GM12878 (cell line): ENCODE results near the gene CCDC47. TPM values are rescaled to one million over a fixed set of nuclear protein-coding genes. Genes with fewer than 3 reads are reported as not detected.

Experiments
- DPF2 ChIP-seq: fragments of 450-650 bp; IDR thresholded peaks from 2 replicates; pipeline ENCODE4 v1.6.1; 2017; ENCODE audit warnings: mild to moderate bottlenecking
- ESRRA ChIP-seq: IDR thresholded peaks from 2 replicates; pipeline ENCODE4 v1.6.1; 2012; ENCODE audit warnings: mild to moderate bottlenecking, low read length, improper control_type of control experiment
- GABPA ChIP-seq: IDR thresholded peaks from 2 replicates; pipeline ENCODE4 v1.6.1; 2014; ENCODE audit warnings: antibody characterized with exemption, low read depth, mild to moderate bottlenecking, inconsistent platforms
- HCFC1 ChIP-seq: fragments of 150-350 bp; IDR thresholded peaks from 2 replicates; pipeline ENCODE4 v1.6.1; 2014; ENCODE audit warnings: low read length
- JUND ChIP-seq: IDR thresholded peaks from 2 replicates; pipeline ENCODE4 v1.6.1; 2012; ENCODE audit warnings: low read depth, mild to moderate bottlenecking, low read length, improper control_type of control experiment, moderate library complexity
- KAT2A ChIP-seq: conservative IDR thresholded peaks from 2 replicates; pipeline ENCODE4 v1.6.1; 2011; ENCODE audit warnings: low read depth, low read length; ENCODE audit not compliant: control insufficient read depth
- MXI1 ChIP-seq: fragments of 150-350 bp; IDR thresholded peaks from 2 replicates; pipeline ENCODE4 v1.6.1; 2011; ENCODE audit warnings: low read depth, mild to moderate bottlenecking, inconsistent platforms, low read length, improper control_type of control experiment
- NR2F1 ChIP-seq: fragments of 450-650 bp; conservative IDR thresholded peaks from 2 replicates; pipeline ENCODE4 v1.6.1; 2017; ENCODE audit warnings: mild to moderate bottlenecking
- NRF1 ChIP-seq: conservative IDR thresholded peaks from 2 replicates; pipeline ENCODE4 v1.6.1; 2011; ENCODE audit warnings: mild to moderate bottlenecking, low read depth, low read length, improper control_type of control experiment
- PAX8 ChIP-seq: fragments of 450-650 bp; IDR thresholded peaks from 2 replicates; pipeline ENCODE4 v1.6.1; 2017; ENCODE audit warnings: mild to moderate bottlenecking, moderate library complexity
- RUNX3 ChIP-seq: IDR thresholded peaks from 2 replicates; pipeline ENCODE4 v1.6.1; 2012; ENCODE audit warnings: low read length, inconsistent platforms
- SPI1 ChIP-seq: IDR thresholded peaks from 2 replicates; pipeline ENCODE4 v1.6.1; 2011; ENCODE audit warnings: low read depth, mild to moderate bottlenecking, low read length, moderate library complexity, borderline replicate concordance; ENCODE audit not compliant: insufficient read depth
- SREBF1 ChIP-seq: IDR thresholded peaks from 2 replicates; pipeline ENCODE4 v1.6.1; 2012; ENCODE audit warnings: mild to moderate bottlenecking, low read length
- SRF ChIP-seq, 2 experiments: IDR thresholded peaks; 2 replicates each; pipeline ENCODE4 v1.6.1; 2011; ENCODE audit warnings: low read depth in 2 of 2, low read length in 2 of 2, mild to moderate bottlenecking in 1 of 2, moderate library complexity in 1 of 2
- STAT3 ChIP-seq: IDR thresholded peaks from 2 replicates; pipeline ENCODE4 v1.6.1; 2011; ENCODE audit warnings: low read depth, low read length, improper control_type of control experiment
- TAF1 ChIP-seq: IDR thresholded peaks from 2 replicates; pipeline ENCODE4 v1.6.1; 2011; ENCODE audit warnings: mild to moderate bottlenecking, low read depth, low read length, borderline replicate concordance
- ZSCAN29 ChIP-seq: fragments of 450-650 bp; IDR thresholded peaks from 2 replicates; pipeline ENCODE4 v1.6.1; 2017; ENCODE audit warnings: mild to moderate bottlenecking, moderate library complexity
- polyA plus RNA-seq, 11 experiments: library from polyadenylated mRNA; depleted of rRNA in 4 of 11; unstranded in 6 of 11; stranded (reverse) in 5 of 11; fragments of >200 nt; fragmentation: Nextera tagmentation in 4 of 11; fragmentation: Illumina TruSeq in 1 of 11; extraction: Ambion mirVana in 4 of 11; extraction: Trizol in 1 of 11; gene quantifications; 1 replicate in 1 of 11; 2 replicates in 10 of 11; pipeline versions ENCODE4 v1.2.1 to v1.2.3, GENCODE V29; 2011 to 2016; ENCODE audit warnings: inconsistent platforms in 2 of 11, missing spikeins in 2 of 11, low read depth in 1 of 11
- total RNA-seq, 4 experiments: library from RNA; depleted of rRNA in 3 of 4; stranded (reverse); fragments of >200 nt in 3 of 4; fragmentation: Illumina TruSeq in 1 of 4; extraction: Trizol in 1 of 4; gene quantifications; 2 replicates each; pipeline versions ENCODE4 v1.2.1 to v1.2.3, GENCODE V29; 2013 to 2021
- TF ChIP-seq, protein P1 (sequence below), 3 experiments: IDR thresholded peaks in 2 of 3; conservative IDR thresholded peaks in 1 of 3; 2 replicates each; pipeline ENCODE4 v1.5.1; 2011; ENCODE audit warnings: low read depth in 3 of 3, low read length in 3 of 3, mild to moderate bottlenecking in 3 of 3, control low read depth in 2 of 3, moderate library complexity in 2 of 3, inconsistent platforms in 1 of 3, mixed read lengths in 1 of 3; ENCODE audit not compliant: control insufficient read depth in 2 of 3, insufficient read depth in 1 of 3; ENCODE audit errors: extremely low read depth in 1 of 3
- TF ChIP-seq, protein P2 (sequence below): IDR thresholded peaks from 2 replicates; pipeline ENCODE4 v1.6.1; 2012; ENCODE audit warnings: mild to moderate bottlenecking, low read depth, low read length
- TF ChIP-seq, protein P3 (sequence below): fragments of 450-650 bp; conservative IDR thresholded peaks from 2 replicates; pipeline ENCODE4 v1.6.1; 2017; ENCODE audit warnings: mild to moderate bottlenecking, moderate library complexity
- TF ChIP-seq, protein P4 (sequence below): fragments of 450-650 bp; formaldehyde crosslinking; IDR thresholded peaks from 2 replicates; pipeline ENCODE4 v1.4.0; 2022; ENCODE audit warnings: mild to moderate bottlenecking, moderate library complexity

Gene CCDC47
- total and polyA plus RNA-seq, 10 of the 15 experiments (the other 5 are each of a cell fraction or from before 2014, with no cell fraction given): 13.6 to 81.4 (median 58.9) TPM

DNA sequence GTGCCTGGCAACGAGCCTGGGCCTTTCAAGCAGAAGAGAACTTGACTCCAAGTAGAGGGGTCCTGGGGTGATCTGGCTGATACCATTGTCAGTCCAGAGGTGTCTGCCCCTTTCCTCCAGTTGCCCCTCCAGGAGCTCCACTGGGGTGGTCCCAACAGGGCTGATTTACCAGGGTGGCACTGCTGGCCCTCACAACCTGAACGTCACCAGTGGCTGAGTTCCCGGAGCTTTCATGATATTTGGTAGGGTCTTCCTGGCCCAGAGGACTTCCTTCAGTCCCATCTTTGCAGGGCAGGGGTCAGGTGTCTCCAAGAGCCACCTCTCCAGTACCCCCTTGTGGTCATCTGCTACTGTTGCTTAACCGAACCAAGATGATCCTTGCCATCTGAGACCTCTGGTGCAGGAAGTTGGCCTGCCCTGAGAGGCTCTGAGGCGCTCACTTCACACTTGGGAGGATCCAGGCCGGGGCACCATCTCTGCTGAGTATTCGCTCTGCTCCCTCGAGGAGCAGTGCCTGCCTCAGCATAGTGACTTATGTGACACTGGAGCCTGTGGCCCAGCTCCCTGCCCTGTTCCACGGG is 76.9 kb downstream of the CCDC47 start (continued):
- TF ChIP-seq, protein P1, sequence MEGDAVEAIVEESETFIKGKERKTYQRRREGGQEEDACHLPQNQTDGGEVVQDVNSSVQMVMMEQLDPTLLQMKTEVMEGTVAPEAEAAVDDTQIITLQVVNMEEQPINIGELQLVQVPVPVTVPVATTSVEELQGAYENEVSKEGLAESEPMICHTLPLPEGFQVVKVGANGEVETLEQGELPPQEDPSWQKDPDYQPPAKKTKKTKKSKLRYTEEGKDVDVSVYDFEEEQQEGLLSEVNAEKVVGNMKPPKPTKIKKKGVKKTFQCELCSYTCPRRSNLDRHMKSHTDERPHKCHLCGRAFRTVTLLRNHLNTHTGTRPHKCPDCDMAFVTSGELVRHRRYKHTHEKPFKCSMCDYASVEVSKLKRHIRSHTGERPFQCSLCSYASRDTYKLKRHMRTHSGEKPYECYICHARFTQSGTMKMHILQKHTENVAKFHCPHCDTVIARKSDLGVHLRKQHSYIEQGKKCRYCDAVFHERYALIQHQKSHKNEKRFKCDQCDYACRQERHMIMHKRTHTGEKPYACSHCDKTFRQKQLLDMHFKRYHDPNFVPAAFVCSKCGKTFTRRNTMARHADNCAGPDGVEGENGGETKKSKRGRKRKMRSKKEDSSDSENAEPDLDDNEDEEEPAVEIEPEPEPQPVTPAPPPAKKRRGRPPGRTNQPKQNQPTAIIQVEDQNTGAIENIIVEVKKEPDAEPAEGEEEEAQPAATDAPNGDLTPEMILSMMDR (IDR thresholded peaks at IDR 0.05 in 2 of 3, conservative IDR thresholded peaks at IDR 0.05 in 1 of 3; ENCODE audit: control insufficient read depth in 2 of 3, extremely low read depth in 1 of 3, insufficient read depth in 1 of 3, low read depth in 3 of 3, low read length in 3 of 3): peak; percentile 48 to 59 (median 50)
- TF ChIP-seq, protein P2, sequence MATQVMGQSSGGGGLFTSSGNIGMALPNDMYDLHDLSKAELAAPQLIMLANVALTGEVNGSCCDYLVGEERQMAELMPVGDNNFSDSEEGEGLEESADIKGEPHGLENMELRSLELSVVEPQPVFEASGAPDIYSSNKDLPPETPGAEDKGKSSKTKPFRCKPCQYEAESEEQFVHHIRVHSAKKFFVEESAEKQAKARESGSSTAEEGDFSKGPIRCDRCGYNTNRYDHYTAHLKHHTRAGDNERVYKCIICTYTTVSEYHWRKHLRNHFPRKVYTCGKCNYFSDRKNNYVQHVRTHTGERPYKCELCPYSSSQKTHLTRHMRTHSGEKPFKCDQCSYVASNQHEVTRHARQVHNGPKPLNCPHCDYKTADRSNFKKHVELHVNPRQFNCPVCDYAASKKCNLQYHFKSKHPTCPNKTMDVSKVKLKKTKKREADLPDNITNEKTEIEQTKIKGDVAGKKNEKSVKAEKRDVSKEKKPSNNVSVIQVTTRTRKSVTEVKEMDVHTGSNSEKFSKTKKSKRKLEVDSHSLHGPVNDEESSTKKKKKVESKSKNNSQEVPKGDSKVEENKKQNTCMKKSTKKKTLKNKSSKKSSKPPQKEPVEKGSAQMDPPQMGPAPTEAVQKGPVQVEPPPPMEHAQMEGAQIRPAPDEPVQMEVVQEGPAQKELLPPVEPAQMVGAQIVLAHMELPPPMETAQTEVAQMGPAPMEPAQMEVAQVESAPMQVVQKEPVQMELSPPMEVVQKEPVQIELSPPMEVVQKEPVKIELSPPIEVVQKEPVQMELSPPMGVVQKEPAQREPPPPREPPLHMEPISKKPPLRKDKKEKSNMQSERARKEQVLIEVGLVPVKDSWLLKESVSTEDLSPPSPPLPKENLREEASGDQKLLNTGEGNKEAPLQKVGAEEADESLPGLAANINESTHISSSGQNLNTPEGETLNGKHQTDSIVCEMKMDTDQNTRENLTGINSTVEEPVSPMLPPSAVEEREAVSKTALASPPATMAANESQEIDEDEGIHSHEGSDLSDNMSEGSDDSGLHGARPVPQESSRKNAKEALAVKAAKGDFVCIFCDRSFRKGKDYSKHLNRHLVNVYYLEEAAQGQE: no peak
- TF ChIP-seq DPF2 (no peak), PAX8 (no peak), KAT2A (no peak), ZSCAN29 (no peak), NR2F1 (peak; percentile 70), HCFC1 (no peak), JUND (no peak), TAF1 (no peak), STAT3 (no peak), SPI1 (no peak), SRF (IDR thresholded peaks at IDR 0.05; ENCODE audit: low read depth in 2 of 2, low read length in 2 of 2) (no peak), SREBF1 (no peak), MXI1 (no peak), ESRRA (no peak), RUNX3 (peak; percentile 43; the same call in 1 of the 2 replicates), NRF1 (no peak), GABPA (no peak)
- TF ChIP-seq, protein P3, sequence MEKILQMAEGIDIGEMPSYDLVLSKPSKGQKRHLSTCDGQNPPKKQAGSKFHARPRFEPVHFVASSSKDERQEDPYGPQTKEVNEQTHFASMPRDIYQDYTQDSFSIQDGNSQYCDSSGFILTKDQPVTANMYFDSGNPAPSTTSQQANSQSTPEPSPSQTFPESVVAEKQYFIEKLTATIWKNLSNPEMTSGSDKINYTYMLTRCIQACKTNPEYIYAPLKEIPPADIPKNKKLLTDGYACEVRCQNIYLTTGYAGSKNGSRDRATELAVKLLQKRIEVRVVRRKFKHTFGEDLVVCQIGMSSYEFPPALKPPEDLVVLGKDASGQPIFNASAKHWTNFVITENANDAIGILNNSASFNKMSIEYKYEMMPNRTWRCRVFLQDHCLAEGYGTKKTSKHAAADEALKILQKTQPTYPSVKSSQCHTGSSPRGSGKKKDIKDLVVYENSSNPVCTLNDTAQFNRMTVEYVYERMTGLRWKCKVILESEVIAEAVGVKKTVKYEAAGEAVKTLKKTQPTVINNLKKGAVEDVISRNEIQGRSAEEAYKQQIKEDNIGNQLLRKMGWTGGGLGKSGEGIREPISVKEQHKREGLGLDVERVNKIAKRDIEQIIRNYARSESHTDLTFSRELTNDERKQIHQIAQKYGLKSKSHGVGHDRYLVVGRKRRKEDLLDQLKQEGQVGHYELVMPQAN: no peak
- TF ChIP-seq, protein P4, sequence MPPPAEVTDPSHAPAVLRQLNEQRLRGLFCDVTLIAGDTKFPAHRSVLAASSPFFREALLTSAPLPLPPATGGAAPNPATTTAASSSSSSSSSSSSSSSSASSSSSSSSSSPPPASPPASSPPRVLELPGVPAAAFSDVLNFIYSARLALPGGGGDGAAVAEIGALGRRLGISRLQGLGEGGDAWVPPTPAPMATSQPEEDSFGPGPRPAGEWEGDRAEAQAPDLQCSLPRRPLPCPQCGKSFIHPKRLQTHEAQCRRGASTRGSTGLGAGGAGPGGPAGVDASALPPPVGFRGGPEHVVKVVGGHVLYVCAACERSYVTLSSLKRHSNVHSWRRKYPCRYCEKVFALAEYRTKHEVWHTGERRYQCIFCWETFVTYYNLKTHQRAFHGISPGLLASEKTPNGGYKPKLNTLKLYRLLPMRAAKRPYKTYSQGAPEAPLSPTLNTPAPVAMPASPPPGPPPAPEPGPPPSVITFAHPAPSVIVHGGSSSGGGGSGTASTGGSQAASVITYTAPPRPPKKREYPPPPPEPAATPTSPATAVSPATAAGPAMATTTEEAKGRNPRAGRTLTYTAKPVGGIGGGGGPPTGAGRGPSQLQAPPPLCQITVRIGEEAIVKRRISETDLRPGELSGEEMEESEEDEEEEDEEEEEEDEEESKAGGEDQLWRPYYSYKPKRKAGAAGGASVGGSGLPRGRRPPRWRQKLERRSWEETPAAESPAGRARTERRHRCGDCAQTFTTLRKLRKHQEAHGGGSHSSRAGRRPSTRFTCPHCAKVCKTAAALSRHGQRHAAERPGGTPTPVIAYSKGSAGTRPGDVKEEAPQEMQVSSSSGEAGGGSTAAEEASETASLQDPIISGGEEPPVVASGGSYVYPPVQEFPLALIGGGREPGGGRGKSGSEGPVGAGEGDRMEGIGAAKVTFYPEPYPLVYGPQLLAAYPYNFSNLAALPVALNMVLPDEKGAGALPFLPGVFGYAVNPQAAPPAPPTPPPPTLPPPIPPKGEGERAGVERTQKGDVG (CRISPR knock-in tag): no peak
